PC-9 (cell line): ENCODE measurements around the gene MGAT4A. TPM values are rescaled to one million over a fixed set of nuclear protein-coding genes. Genes with fewer than 3 reads are reported as not detected.

Experiments
- BruUV-seq: library from RNA; stranded (reverse); fragments of 400-500 nt; replicated peaks from 2 replicates; lab custom pipeline; 2021; lab: Mats Ljungman, UMichigan
- CTCF ChIA-PET: fragments of 300-600 bp; sonication (Branson Sonifier 250); formaldehyde crosslinking; loops from one replicate; lab custom pipeline; 2022; ENCODE audit warnings: antibody characterized with exemption; lab: Charles Lee
- POLR2A ChIA-PET: fragments of 300-600 bp; sonication (Branson Sonifier 250); formaldehyde crosslinking; loops from one replicate; lab custom pipeline; 2022; ENCODE audit warnings: antibody characterized with exemption; ENCODE audit not compliant: unreplicated experiment; lab: Charles Lee
- DNase-seq, 2 experiments: peaks; one replicate each; pipeline versions ENCODE4 v3.0.0 to v3.0.0-alpha.2; 2015 to 2022; ENCODE audit warnings: mixed read lengths in 1 of 2
- H2AFZ ChIP-seq: fragments of 200-600 bp; sonication (generic); 2 replicates; pipeline ENCODE4 v1.8.1; 2017; ENCODE audit warnings: antibody characterized with exemption
- H3F3A ChIP-seq: fragments of 200-600 bp; sonication (generic); 2 replicates; pipeline ENCODE4 v1.8.1; 2017; ENCODE audit warnings: antibody characterized with exemption, mild to moderate bottlenecking, low read depth; ENCODE audit not compliant: insufficient read depth
- H3K27ac ChIP-seq: fragments of 200-600 bp; sonication (generic); 2 replicates; pipeline ENCODE4 v1.6.1; 2016; ENCODE audit warnings: mixed run types
- H3K27me3 ChIP-seq: fragments of 200-600 bp; sonication (generic); 2 replicates; pipeline ENCODE4 v1.6.1; 2016; ENCODE audit warnings: low read depth, mixed run types; ENCODE audit not compliant: insufficient read depth
- H3K36me3 ChIP-seq: fragments of 200-600 bp; sonication (generic); 2 replicates; pipeline ENCODE4 v1.6.1; 2016; ENCODE audit warnings: low read depth, mixed run types
- H3K4me1 ChIP-seq: fragments of 200-600 bp; sonication (generic); replicated peaks from 2 replicates; pipeline ENCODE4 v1.6.1; 2016; ENCODE audit warnings: mixed run types; ENCODE audit not compliant: insufficient read depth
- H3K4me2 ChIP-seq: fragments of 200-600 bp; sonication (generic); 2 replicates; pipeline ENCODE4 v1.6.1; 2017; ENCODE audit warnings: mixed run types
- H3K4me3 ChIP-seq: fragments of 200-600 bp; sonication (generic); 2 replicates; pipeline ENCODE4 v1.6.1; 2016; ENCODE audit warnings: mixed run types
- H3K79me2 ChIP-seq: fragments of 200-600 bp; sonication (generic); 2 replicates; pipeline ENCODE4 v1.6.1; 2017; ENCODE audit warnings: low read depth, mixed run types
- H3K9me2 ChIP-seq: fragments of 200-600 bp; sonication (generic); 2 replicates; pipeline ENCODE4 v1.8.1; 2017; ENCODE audit warnings: mild to moderate bottlenecking; ENCODE audit not compliant: insufficient read depth
- H3K9me3 ChIP-seq: fragments of 200-600 bp; sonication (generic); 2 replicates; pipeline ENCODE4 v1.8.1; 2016; ENCODE audit warnings: low read depth; ENCODE audit not compliant: insufficient read depth
- H4K20me1 ChIP-seq: fragments of 200-600 bp; sonication (generic); 2 replicates; pipeline ENCODE4 v1.8.1; 2017; ENCODE audit not compliant: insufficient read depth
- EZH2 ChIP-seq: fragments of 200-600 bp; sonication (generic); IDR thresholded peaks from 2 replicates; pipeline ENCODE4 v1.8.0; 2017; ENCODE audit warnings: antibody characterized with exemption, low read depth
- intact Hi-C: fragments of 100-400 bp; cut with micrococcal nuclease; formaldehyde crosslinking; loops from one replicate; pipeline ENCODE4 v1.10.0; 2022; ENCODE audit not compliant: unreplicated experiment
- total RNA-seq: library from RNA; stranded (reverse); gene quantifications from 2 replicates; pipeline ENCODE4 v1.2.3, GENCODE V29; 2021
- TF ChIP-seq, protein P1 (sequence below): fragments of 200-600 bp; sonication (generic); conservative IDR thresholded peaks from 2 replicates; pipeline ENCODE4 v1.6.1; 2017; ENCODE audit warnings: mixed run types, antibody characterized with exemption, mild to moderate bottlenecking, moderate library complexity

Gene MGAT4A
- total RNA-seq, 1 experiment from 2014 or later: 12.9 TPM

DNA sequence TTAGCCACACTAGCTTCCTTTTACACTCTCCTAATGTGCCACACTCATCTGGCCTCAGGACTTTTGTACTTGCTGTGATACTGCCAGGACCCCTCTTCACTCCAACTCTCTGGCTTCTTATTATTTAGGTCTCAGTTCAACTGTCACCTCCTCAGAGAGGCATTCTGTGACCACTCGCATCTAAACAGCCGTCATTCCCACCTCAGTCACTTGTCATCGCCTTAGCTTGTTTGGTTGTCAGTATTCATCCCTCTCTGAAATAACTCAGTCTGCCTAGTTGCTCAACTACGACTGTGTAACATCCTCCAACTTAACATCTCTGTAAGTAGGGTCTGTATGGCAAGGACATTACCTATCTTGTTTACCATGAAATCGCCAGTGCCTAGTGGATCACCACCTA is 27.2 kb downstream of the MGAT4A start:
- ChIA-PET POLR2A (no interaction called here), CTCF (no interaction called here)
- no peaks in the 10 kb centered on the region for H4K20me1 ChIP-seq
- H3K4me3 ChIP-seq: no peak overlapping the region
- H2AFZ ChIP-seq: no peak overlapping the region
- H3F3A ChIP-seq: no peaks in the 10 kb centered on the region
- no peaks in the 10 kb centered on the region for H3K36me3 ChIP-seq
- no peak overlapping the region for H3K27ac ChIP-seq
- H3K4me1 ChIP-seq: no peaks in the 10 kb centered on the region
- H3K79me2 ChIP-seq: no peaks in the 10 kb centered on the region
- TF ChIP-seq, protein P1, sequence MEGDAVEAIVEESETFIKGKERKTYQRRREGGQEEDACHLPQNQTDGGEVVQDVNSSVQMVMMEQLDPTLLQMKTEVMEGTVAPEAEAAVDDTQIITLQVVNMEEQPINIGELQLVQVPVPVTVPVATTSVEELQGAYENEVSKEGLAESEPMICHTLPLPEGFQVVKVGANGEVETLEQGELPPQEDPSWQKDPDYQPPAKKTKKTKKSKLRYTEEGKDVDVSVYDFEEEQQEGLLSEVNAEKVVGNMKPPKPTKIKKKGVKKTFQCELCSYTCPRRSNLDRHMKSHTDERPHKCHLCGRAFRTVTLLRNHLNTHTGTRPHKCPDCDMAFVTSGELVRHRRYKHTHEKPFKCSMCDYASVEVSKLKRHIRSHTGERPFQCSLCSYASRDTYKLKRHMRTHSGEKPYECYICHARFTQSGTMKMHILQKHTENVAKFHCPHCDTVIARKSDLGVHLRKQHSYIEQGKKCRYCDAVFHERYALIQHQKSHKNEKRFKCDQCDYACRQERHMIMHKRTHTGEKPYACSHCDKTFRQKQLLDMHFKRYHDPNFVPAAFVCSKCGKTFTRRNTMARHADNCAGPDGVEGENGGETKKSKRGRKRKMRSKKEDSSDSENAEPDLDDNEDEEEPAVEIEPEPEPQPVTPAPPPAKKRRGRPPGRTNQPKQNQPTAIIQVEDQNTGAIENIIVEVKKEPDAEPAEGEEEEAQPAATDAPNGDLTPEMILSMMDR: no peak
- no peak for TF ChIP-seq EZH2
- no TSS peak for BruUV-seq
- intact Hi-C loops: no loop called here
- H3K27me3 ChIP-seq: no peaks in the 10 kb centered on the region
- no peak for DNase-seq
- H3K9me2 ChIP-seq: no peaks in the 10 kb centered on the region
- H3K4me2 ChIP-seq: no peak overlapping the region
- no peaks in the 10 kb centered on the region; the same call in 1 of the 2 replicates for H3K9me3 ChIP-seq

DNA sequence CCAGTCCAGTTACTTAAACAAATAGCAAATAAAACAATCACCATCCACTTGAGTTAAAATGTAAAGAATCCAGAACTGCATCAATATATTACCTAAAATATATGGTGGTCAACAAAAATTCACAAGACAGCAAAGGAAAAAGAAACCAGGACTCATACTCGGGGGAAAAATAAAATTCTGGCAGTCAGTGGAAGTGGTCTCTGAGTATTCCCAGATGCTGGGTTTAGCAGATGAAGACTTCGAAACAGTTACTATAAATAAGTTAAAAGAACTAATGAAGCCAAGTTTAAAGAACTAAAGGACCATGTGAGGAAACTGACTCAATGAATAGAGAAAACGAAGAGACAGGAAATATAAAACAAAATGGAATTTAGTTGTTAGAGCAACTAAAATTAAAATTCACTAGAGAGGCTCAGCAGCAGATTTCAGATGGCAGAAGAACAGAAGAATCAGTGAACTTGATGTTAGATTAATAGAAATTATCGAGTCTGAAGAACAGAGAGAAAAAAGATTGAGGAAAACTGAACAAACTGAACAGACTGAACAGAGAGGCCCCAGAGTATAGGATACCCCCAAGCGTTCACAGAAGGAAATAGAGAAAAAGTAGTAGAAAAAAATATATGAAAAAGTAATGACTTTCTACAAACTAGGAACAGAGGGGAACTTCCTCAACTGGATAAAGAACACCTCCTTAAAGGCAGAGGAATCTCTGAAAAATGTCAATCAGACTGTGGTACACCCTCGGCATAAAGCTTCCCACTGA is 27.9 kb downstream of the MGAT4A start:
- Histone ChIP-seq H3K4me3 (no peak overlapping the region), H3K9me2 (no peaks in the 10 kb centered on the region), H3F3A (no peaks in the 10 kb centered on the region), H3K79me2 (no peaks in the 10 kb centered on the region), H2AFZ (no peak overlapping the region), H3K4me1 (no peaks in the 10 kb centered on the region; the same call in 1 of the 2 replicates), H3K9me3 (no peaks in the 10 kb centered on the region; the same call in 1 of the 2 replicates), H3K36me3 (no peaks in the 10 kb centered on the region), H3K27me3 (no peaks in the 10 kb centered on the region), H4K20me1 (no peaks in the 10 kb centered on the region), H3K27ac (no peak overlapping the region), H3K4me2 (no peak overlapping the region)
- intact Hi-C loops: no loop called here
- DNase-seq: no peak
- no TSS peak for BruUV-seq
- POLR2A ChIA-PET: no interaction called here
- TF ChIP-seq, protein P1: no peak
- no peak for TF ChIP-seq EZH2
- CTCF ChIA-PET: no interaction called here

DNA sequence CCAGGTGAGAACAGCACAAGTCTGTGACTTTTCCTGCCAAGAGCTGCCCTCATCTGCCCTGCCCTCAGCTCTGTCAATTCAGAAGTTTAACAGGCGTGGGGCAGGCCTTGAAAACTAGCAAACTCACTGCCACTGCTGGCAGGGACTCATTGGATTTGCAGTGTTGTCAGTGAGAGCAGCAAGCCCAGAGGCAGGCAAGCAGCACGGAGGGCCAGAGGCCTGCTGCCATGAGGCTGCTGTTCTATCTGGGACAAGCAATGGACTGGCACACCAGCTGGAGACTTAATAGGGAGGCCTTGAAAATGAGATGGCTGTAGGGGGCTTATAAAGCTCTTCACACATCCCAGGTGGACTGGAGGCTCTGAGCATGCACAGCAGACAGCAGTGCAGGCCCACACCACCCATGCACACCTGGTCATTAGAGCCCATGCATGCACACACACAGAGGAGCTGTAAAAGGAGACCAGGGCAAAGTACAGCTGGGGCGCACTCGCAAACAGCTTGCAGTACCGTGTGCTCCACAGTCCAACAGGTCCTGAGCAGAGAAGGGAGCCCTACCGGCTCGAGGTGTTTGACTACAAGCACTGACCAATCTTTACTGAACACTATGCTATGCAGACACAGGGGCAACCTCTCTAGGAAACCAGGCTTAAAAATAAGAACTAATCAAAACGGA is 28.7 kb downstream of the MGAT4A start:
- no peaks in the 10 kb centered on the region for H3F3A ChIP-seq
- H3K4me3 ChIP-seq: no peak overlapping the region
- H3K9me2 ChIP-seq: no peaks in the 10 kb centered on the region
- intact Hi-C loops: no loop called here
- H4K20me1 ChIP-seq: no peaks in the 10 kb centered on the region
- TF ChIP-seq EZH2: no peak
- TF ChIP-seq, protein P1: no peak
- H2AFZ ChIP-seq: no peak overlapping the region
- no peaks in the 10 kb centered on the region for H3K79me2 ChIP-seq
- no TSS peak for BruUV-seq
- ChIA-PET POLR2A (no interaction called here), CTCF (no interaction called here)
- no peaks in the 10 kb centered on the region; the same call in 1 of the 2 replicates for H3K4me1 ChIP-seq
- H3K27ac ChIP-seq: no peak overlapping the region
- DNase-seq: no peak
- no peaks in the 10 kb centered on the region for H3K36me3 ChIP-seq
- no peaks in the 10 kb centered on the region for H3K27me3 ChIP-seq
- no peaks in the 10 kb centered on the region; the same call in 1 of the 2 replicates for H3K9me3 ChIP-seq
- H3K4me2 ChIP-seq: no peak overlapping the region
